ENCODE data around the gene SND1. TPM values are rescaled to one million over a fixed set of nuclear protein-coding genes. Genes with fewer than 3 reads are reported as not detected.

SND1 gene
- total and polyA plus RNA-seq, 10 of the 15 experiments (the other 5 are each of a cell fraction or from before 2014, with no cell fraction given), result 52.4 to 270 (median 146) TPM

DNA sequence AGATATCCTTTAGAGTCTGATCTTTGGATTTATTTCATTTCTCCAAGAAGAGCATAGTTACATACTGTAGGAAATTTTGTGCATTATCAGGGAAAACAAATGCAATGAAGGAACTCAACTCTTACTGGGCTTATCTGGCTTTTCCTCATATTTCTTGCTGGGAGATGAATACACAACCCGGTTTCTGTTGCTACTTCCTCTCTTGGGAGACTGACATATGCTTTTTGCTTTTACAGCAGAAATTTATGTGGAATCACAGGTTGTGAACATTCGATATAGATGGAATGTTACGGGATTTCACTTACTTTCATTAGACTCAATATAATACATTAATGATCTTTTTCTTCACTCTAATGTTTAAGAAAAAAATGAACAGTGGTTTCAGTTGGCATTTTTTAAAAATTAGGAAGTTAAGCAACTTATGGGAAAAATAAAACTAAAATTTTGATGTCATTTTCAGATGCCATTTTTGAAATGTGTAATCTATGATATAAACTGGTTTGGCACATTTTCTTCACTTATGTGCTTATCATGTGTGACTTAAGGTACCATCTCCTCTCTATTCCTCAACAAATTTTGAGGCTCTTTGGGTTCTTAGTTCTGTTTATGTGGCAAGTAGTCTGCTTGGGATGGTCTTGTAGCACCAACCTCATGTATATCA lies 7.1 kb downstream of the SND1 start:
- Histone ChIP-seq H3K9ac (ENCODE audit: control insufficient read depth, insufficient read depth, low read length) (peak overlapping the region; percentile 16; the same call in 1 of the 2 replicates), H4K20me1 (ENCODE audit: control insufficient read depth, insufficient read depth) (peaks cover 5% of the 10 kb centered on the region), H3K27me3 (replicated peaks in 1 of 2; ENCODE audit: control insufficient read depth in 2 of 2, insufficient read depth in 2 of 2, low read length in 1 of 2) (no peaks in the 10 kb centered on the region), H3K9me3 (replicated peaks; ENCODE audit: control insufficient read depth, insufficient read depth, low read length) (no peaks in the 10 kb centered on the region), H3K4me2 (ENCODE audit: control insufficient read depth, insufficient read depth) (peak overlapping the region; percentile 12; the same call in 1 of the 2 replicates), H2AFZ (ENCODE audit: control insufficient read depth, low read depth, low read length) (no peak overlapping the region), H3K79me2 (ENCODE audit: control insufficient read depth, insufficient read depth, low read length) (peaks cover 97% of the 10 kb centered on the region), H3K36me3 (ENCODE audit: control insufficient read depth in 2 of 2, insufficient read depth in 2 of 2, low read length in 1 of 2) (peaks cover 3 to 33% of the 10 kb centered on the region in 2 experiments; a peak in 3 of 4 replicates), H3K27ac (ENCODE audit: control insufficient read depth, insufficient read depth) (no peak overlapping the region), H3K4me1 (ENCODE audit: control insufficient read depth, insufficient read depth, low read length) (peaks cover 8% of the 10 kb centered on the region), H3K4me3 (no peak overlapping the region)
- CTCF ChIA-PET, result no interaction called here
- FAIRE-seq (no peak), DNase-seq (ENCODE audit: low read depth, low spot score) (no peak), ATAC-seq (no peak)
- TF ChIP-seq, protein P1, sequence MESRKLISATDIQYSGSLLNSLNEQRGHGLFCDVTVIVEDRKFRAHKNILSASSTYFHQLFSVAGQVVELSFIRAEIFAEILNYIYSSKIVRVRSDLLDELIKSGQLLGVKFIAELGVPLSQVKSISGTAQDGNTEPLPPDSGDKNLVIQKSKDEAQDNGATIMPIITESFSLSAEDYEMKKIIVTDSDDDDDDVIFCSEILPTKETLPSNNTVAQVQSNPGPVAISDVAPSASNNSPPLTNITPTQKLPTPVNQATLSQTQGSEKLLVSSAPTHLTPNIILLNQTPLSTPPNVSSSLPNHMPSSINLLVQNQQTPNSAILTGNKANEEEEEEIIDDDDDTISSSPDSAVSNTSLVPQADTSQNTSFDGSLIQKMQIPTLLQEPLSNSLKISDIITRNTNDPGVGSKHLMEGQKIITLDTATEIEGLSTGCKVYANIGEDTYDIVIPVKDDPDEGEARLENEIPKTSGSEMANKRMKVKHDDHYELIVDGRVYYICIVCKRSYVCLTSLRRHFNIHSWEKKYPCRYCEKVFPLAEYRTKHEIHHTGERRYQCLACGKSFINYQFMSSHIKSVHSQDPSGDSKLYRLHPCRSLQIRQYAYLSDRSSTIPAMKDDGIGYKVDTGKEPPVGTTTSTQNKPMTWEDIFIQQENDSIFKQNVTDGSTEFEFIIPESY (IDR thresholded peaks at IDR 0.05), result no peak
- TF ChIP-seq SPI1 (IDR thresholded peaks at IDR 0.05; ENCODE audit: borderline replicate concordance, insufficient read depth, low read depth, low read length), result peak; percentile 31; the same call in 1 of the 2 replicates
- no peak for TF ChIP-seq JUND (IDR thresholded peaks at IDR 0.05; ENCODE audit: low read depth, low read length)
- in situ Hi-C loops (cut with MboI), result no loop called here
- BruUV-seq (replicated peaks), result no TSS peak
- POLR2A ChIA-PET, result no interaction called here
- 100% methylated on average over 3 of the region's 3 CpGs for WGBS (ENCODE audit: insufficient coverage, insufficient replicate concordance, low lambda C conversion rate, missing lambda C conversion rate)
- intact Hi-C loops (cut with micrococcal nuclease; ENCODE audit: unreplicated experiment), result no loop called here
- RAD21 ChIA-PET (ENCODE audit: unreplicated experiment), result interaction anchor here (1.0 kb wide), 1 partner anchor 8 kb away, joined by 3 read pairs; no protein-coding TSS in a partner anchor
- SMC1A ChIA-PET (ENCODE audit: uncharacterized antibody, unreplicated experiment), result interaction anchor here (1.0 kb wide), 1 partner anchor 25 kb away, joined by 3 read pairs; no protein-coding TSS in a partner anchor

Measured in GM12878 (cell line).